Stimulated activated CD4-positive, alpha-beta T cell treated with anti-CD3 and anti-CD28 coated beads, TNF-alpha, amount 100 ng/mL, for 1 hour (primary cell): ENCODE measurements around the gene ASPSCR1.
"Not testable (repeated sequence)": the region's sequence is repeated elsewhere in the genome, so short reads cannot be mapped to it uniquely, and the experiment has no call there.

Experiments used
- DNase-seq, 3 donors: peaks; one replicate each; pipeline ENCODE4 v3.0.0-alpha.2; 2020; ENCODE audit warnings: low read depth in 3 of 3, low spot score in 1 of 3

The ASPSCR1 gene

GRCh38 chr17:81981511-81981910, 4.1 kb downstream of the ASPSCR1 start:
- DNase-seq = not testable (repeated sequence)

DNA sequence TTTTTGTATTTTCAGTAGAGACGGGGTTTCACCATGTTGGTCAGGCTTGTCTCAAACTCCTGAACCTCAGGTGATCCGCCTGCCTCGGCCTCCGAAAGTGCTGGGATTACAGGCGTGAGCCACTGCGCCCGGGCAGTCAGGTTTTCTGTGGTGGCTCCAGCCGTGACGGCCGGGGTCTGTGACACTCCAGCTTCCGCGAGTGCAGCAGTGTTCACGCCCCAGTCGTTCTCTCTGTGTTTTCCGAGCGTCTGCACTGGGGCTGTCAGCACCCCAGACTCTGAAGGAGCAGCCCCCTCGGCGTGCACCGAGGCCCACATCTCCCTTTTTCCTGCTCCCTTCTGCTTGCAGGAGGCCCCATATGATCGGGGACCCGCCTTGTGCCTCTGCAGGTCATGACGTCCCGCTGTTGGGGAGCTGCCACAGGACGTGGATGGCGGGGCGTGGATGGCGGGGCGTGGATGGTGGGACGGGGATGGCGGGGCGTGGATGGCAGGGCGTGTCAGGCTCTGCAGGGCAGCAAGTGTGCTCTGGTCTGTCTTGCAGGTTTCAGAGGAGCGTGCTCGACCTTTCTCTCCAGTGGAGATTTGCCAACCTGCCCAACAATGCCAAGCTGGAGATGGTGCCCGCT, 5.7 kb downstream of the ASPSCR1 start:
- no peak for DNase-seq

GRCh38 chr17:81983639-81984373, 6.4 kb downstream of the ASPSCR1 start:
- no peak for DNase-seq

DNA sequence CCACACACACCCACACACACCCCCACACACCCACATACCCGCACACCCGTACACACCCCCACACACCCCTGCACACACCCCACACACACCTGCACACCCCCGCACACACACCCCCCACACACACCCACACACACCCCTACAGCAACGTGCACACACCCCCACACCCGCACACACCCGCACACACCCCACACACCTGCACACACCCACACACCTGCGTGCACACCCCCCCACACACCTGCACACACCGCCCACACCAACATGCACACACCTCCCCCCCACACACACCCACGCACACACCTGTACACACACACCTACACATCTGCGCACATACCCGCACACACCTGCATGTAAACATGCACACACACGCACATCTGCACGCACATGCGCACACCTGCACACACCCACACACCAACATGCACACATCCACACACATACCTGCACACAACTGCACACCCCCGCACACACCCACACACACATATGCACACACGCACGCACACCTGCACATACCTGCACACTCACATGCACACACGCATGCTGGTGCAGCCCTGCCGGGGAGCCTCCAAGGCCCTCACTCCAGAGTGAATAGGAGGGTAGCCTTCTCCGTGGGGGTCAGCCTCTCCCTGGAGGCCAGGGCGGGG, 7.5 kb downstream of the ASPSCR1 start:
- DNase-seq = no peak

GRCh38 chr17:81986606-81987005, 9.2 kb downstream of the ASPSCR1 start:
- DNase-seq = no peak

- DNase-seq = no peak
Observed at GRCh38 chr17:81987161-81987770, 9.8 kb downstream of the ASPSCR1 start.

GRCh38 chr17:81990836-81991683, 13.6 kb downstream of the ASPSCR1 start:
- DNase-seq = no peak

DNA sequence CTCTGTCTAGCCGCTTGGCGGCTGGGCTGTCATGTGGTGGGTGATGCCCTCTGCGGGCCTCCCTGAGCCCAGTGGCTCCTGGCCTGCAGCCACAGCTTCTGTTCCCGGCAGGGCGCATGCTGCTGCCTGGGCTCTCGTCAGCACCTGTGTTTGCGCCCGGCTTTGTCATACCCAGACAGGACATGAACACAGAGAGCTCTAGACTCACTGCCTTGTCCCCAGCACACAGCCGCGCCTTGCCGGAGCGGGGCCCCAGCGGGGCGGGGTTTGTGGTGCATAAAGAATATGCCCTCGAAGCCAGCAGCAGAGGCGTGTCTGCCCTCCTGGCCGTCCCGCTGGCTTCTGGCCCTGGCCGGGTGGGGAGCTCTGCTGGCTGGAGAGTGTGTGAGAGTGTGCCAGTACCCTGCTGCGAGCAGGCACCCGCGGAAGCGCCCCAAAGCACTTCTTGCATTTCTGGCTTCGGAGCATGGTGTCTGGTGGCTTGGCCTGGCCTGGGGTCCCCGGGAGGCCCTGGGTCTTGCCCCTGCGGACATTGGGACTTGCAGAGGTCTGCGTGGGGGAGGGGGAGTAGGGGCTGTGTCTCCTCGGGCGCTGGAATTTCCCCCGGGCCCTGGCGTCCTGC, 14.4 kb downstream of the ASPSCR1 start:
- DNase-seq = no peak

DNA sequence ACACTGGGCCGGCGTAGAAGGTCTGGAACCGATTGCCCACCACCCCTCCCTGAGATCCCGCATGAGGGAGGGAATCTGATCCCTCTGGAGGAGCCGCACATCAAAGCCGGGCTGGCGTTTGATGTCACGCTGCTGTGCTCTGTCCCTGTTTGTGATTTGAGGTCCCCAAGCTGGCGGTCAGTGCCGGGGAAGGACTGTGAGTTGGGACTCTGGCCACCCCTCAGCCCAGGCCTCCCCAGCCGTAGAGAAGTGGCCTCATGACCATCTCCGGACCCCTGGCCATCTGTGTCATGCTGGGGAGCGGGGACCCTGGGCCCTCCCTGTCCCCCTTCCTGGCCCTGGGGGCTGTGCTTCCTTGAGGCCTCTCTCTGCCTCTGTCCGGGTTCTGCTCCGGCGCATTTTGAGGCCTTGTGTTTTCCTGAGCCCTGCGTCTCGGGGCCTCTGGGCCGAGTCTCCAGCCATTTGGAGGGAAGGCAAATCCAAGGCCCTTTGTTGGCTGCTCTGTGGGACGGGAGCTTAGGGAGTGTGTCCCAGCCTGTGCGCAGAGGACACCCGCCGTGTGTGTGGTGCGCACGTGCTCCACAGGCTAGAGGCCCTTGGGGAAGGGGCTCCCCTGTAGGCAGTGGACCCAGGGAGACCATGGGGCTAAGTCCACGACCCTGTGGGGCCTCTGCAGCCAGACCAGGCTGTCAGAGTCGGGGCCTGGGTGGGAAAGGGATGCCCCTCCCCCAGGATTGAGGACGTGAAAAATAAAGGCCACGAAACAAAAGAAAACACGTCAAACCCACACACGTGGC, 15.1 kb downstream of the ASPSCR1 start:
- no peak for DNase-seq

DNA sequence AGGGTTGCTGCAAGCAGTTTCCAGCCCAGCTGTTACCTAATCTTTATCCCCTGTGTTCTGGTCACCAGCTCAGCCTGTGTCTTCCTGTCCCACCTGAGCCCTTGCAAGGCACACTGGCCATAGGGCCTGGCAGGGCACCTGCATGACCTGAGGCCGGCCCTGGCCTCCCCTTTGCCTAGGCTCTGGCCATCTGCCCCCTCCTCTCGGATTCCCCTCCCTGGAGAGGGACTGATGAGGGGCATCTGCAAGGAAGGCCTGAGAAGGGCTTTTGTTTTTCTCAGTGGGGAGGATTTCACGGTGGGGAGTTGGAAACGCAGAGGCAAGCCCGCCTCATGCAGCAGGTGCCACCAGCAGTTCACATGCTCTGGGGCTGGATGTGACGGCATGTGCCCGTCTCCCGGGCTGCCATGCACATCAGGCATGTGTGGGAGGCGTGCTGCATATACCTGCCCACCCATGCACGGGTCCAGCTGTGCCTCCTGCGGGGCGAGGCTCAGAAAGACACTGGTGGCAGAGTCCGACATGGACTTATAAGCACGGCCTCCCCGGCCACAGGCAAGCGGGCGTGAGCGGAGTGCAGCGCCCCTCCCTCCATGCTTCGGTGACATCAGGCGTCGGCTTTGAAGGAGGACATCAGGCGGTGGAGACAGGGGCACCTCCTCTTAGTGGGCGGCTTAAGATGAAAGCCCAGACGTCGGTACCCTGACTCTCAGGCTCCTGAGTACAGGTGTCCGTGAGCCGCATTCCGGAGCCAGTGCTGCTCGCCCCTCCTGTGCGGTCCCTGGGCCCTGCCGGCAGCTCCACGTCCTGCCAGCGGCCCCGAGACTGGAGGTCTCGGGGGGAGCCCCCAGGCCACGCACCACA, 16.5 kb downstream of the ASPSCR1 start:
- no peak for DNase-seq

- no peak for DNase-seq
Observed at GRCh38 chr17:81994593-81995462, 17.4 kb downstream of the ASPSCR1 start.

DNA sequence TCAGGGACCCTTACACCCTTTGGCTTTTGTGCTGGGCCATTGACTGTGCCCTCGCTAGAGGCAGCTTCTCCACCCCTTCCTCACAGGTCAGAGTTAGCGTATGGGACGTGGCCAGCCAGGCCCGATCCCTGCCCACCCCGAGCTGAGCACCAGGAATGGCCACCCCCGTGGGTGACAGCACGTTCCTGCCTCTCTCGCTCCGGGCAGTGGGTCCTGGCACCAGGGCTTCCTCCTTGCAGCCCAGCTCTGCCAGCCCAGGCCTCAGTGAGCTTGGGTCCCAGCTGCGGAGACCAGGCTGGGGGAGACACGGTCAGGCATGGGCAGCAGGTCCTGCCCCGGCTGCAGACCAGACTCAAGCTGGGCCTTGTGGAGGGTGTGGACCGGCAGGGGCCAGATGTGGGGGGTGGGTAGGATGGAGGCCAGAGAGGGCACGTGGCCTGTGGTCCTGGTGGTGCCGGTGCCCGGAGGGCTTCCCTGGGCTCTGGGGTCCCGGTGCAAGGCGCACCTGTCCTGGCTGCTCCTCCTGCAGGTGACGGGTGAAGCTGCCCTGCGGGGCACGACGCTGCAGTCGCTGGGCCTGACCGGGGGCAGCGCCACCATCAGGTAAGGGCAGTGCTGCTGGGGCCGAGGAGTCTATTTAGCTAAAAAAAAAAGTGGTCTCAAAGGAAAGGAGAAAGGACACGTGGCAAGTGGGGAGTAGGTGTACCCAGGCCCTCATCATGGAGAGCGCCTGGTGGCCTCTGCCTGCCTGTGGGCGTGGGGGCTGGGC, 18.2 kb downstream of the ASPSCR1 start:
- no peak for DNase-seq

DNA sequence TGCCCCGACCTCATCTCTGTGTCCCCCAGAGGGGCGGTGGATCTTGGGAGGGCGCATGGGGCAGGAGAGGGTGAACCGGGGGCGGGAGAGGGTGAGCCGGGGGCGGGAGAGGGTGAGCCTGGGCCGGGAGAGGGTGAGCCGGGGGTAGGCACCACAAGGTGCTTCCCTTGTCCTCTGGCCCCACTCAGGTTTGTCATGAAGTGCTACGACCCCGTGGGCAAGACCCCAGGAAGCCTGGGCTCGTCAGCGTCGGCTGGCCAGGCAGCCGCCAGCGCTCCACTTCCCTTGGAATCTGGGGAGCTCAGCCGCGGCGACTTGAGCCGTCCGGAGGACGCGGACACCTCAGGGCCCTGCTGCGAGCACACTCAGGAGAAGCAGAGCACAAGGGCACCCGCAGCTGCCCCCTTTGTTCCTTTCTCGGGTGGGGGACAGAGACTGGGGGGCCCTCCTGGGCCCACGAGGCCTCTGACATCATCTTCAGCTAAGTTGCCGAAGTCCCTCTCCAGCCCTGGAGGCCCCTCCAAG, 18.9 kb downstream of the ASPSCR1 start:
- no peak for DNase-seq

DNA sequence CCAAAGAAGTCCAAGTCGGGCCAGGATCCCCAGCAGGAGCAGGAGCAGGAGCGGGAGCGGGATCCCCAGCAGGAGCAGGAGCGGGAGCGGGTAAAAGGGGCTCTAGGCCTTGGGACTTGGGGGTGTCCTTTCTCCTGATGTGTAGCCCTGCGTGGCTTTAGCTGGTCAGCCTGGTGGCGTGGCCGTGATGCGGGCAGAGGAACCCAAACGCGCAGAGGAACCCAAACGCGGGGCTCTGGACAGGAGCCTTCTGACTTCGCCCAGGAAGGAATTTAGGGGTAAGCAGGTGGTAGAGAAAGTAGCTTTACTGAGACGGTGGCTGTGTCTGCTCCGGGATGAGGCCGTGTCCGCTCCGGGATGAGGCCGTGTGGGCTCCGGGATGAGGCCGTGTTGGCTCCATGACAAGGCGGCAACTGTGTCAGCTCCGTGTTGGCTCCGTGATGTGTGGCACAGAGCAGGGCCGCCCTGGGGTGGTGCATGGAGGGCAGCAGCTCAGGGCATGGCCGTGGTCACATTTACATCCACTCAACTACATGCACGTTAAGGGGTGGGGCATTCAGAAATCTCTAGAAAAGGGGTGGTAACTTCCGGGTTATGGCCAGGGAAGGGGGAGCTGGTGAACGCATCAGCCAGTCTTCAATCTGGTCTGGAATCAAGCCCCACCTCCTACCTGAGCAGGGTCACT, 19.5 kb downstream of the ASPSCR1 start:
- no peak for DNase-seq

DNA sequence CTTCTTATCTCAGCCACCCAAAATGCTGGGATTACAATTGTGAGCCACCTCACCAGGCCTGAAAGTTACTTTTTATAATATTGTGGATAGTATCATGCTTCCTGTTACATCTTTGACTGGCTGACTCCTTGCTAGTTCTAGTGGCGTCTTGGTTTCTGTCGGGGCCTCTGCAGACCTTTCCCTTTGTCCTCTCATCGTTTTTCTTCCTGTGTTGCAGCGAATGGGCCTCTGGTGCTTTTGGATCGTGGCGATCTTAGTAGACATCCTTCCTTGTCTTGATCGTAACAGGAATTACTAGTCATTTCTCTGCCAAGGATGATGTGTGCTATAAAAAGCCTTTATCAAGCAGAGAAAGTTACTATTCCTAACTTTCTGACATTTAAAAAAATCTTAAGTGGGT, 20.8 kb downstream of the ASPSCR1 start:
- no peak for DNase-seq

GRCh38 chr17:81998691-81999438, 21.4 kb downstream of the ASPSCR1 start:
- DNase-seq = no peak
